Measurements from ENCODE around the gene LCMT1.

- TF ChIP-seq POLR2A (IDR thresholded peaks at IDR 0.05), result peak; percentile 78 to 80
- TF ChIP-seq CTCF (IDR thresholded peaks at IDR 0.05 in 4 of 5, conservative IDR thresholded peaks at IDR 0.05 in 1 of 5), result peak in 1 of 5 experiments; percentile 23
Measured at GRCh38 chr16:25066747-25067631, 44.6 kb upstream of the LCMT1 start.

Measured in gastrocnemius medialis (tissue), 4 donors.